IPS-18c (cell line): ENCODE data around the gene IDH3A.

Source experiments
- H3K4me3 ChIP-seq: 2 replicates; pipeline ENCODE4 v1.7.0; 2013; ENCODE audit warnings: low read depth, mild to moderate bottlenecking, low read length, moderate library complexity; ENCODE audit not compliant: insufficient read depth
- H3K9me3 ChIP-seq: one replicate; pipeline ENCODE4 v1.6.1; 2013; ENCODE audit warnings: mild to moderate bottlenecking, low read length, moderate library complexity; ENCODE audit not compliant: control insufficient read depth, insufficient read depth

Gene IDH3A

GRCh38 chr15:78120523-78120922 lies 28.6 kb upstream of the IDH3A start:
- Histone ChIP-seq H3K9me3 (no peaks in the 10 kb centered on the region), H3K4me3 (no peak overlapping the region)

- no peaks in the 10 kb centered on the region for H3K9me3 ChIP-seq
- no peak overlapping the region for H3K4me3 ChIP-seq
Observed at GRCh38 chr15:78125267-78125666, 23.9 kb upstream of the IDH3A start.

- Histone ChIP-seq H3K4me3 (no peak overlapping the region), H3K9me3 (no peaks in the 10 kb centered on the region)
Observed at GRCh38 chr15:78127882-78128281, 21.3 kb upstream of the IDH3A start.

- no peak overlapping the region for H3K4me3 ChIP-seq
- no peaks in the 10 kb centered on the region for H3K9me3 ChIP-seq
Observed at GRCh38 chr15:78129077-78129750, 19.9 kb upstream of the IDH3A start.

GRCh38 chr15:78129751-78130287 lies 19.3 kb upstream of the IDH3A start:
- no peaks in the 10 kb centered on the region for H3K9me3 ChIP-seq

GRCh38 chr15:78130466-78131294 lies 18.5 kb upstream of the IDH3A start:
- H3K4me3 ChIP-seq = peak overlapping the region; percentile 84
- H3K9me3 ChIP-seq = no peaks in the 10 kb centered on the region

More at GRCh38 chr15:78129751-78130287, 19.3 kb upstream of the IDH3A start:
- peak overlapping the region; percentile 84; the same call in 1 of the 2 replicates for H3K4me3 ChIP-seq

- Histone ChIP-seq H3K9me3 (no peaks in the 10 kb centered on the region), H3K4me3 (peak within 1 kb of the TSS; percentile 84)
Observed at GRCh38 chr15:78131295-78132061, 17.7 kb upstream of the IDH3A start, which contains the start of gene CIB2. Gene CIB2 (minus strand): TSS chr15:78131445. CDS start chr15:78131215, 230 bp downstream.

- Histone ChIP-seq H3K9me3 (no peaks in the 10 kb centered on the region), H3K4me3 (no peak overlapping the region)
Observed at GRCh38 chr15:78133801-78134200, 15.4 kb upstream of the IDH3A start.

- Histone ChIP-seq H3K4me3 (no peak overlapping the region), H3K9me3 (no peaks in the 10 kb centered on the region)
Observed at GRCh38 chr15:78139578-78139977, 9.6 kb upstream of the IDH3A start.

GRCh38 chr15:78140292-78140691 lies 8.9 kb upstream of the IDH3A start:
- Histone ChIP-seq H3K4me3 (no peak overlapping the region), H3K9me3 (no peaks in the 10 kb centered on the region)

- no peak overlapping the region for H3K4me3 ChIP-seq
- no peaks in the 10 kb centered on the region for H3K9me3 ChIP-seq
Observed at GRCh38 chr15:78142332-78142731, 6.8 kb upstream of the IDH3A start.

GRCh38 chr15:78146425-78147154 lies 2.6 kb upstream of the IDH3A start:
- Histone ChIP-seq H3K4me3 (no peak overlapping the region), H3K9me3 (no peaks in the 10 kb centered on the region)

- Histone ChIP-seq H3K4me3 (no peak overlapping the region), H3K9me3 (no peaks in the 10 kb centered on the region)
Observed at GRCh38 chr15:78147566-78147965, 1.6 kb upstream of the IDH3A start.

- peak overlapping the region; percentile 62 for H3K4me3 ChIP-seq
- H3K9me3 ChIP-seq = no peaks in the 10 kb centered on the region
Observed at GRCh38 chr15:78148392-78149067, 632 bp upstream of the IDH3A start.

GRCh38 chr15:78149805-78150751 lies 916 bp downstream of the IDH3A start:
- peak overlapping the region; percentile 92 for H3K4me3 ChIP-seq
- H3K9me3 ChIP-seq = no peaks in the 10 kb centered on the region
